ENCODE measurements around the gene GNAT1.

DNA sequence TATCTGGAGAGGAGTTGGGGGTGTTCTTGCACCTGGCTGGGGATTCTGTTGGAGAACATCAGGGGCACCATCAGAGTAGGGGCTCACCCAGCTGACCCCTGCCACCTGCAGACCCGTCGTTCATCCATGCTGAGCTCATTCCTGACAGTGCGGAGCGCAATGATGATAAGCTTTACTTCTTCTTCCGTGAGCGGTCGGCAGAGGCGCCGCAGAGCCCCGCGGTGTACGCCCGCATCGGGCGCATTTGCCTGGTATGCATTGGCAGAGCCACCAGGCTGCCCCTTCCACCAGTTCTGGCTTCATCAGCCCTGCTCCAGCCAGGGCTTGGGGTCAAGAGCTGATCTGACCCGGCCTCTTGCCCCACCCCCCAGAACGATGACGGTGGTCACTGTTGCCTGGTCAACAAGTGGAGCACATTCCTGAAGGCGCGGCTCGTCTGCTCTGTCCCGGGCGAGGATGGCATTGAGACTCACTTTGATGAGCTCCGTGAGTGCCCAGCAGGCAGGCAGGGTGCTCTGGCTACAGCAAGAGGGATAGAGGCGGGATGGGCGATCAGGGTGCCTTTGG, 8.8 kb upstream of the GNAT1 start:
- TF ChIP-seq EZH2 (IDR thresholded peaks at IDR 0.05; ENCODE audit: insufficient read depth, poor library complexity, severe bottlenecking) (no peak), EZH2phosphoT487 (IDR thresholded peaks at IDR 0.05; ENCODE audit: insufficient read depth, low read depth) (no peak)
